Endothelial cell (in vitro differentiated cells): ENCODE measurements around the gene GSG1L. TPM values are rescaled to one million over a fixed set of nuclear protein-coding genes. Genes with fewer than 3 reads are reported as not detected.

ENCODE experiments used
- DNase-seq: peaks from one replicate; pipeline ENCODE4 v3.0.0; 2021; ENCODE audit warnings: low spot score
- H3K27ac Mint-ChIP-seq: one replicate; pipeline ENCODE4 v1.8.0; 2021; ENCODE audit warnings: mixed read lengths, inconsistent platforms; ENCODE audit not compliant: unreplicated experiment
- H3K27me3 Mint-ChIP-seq: one replicate; pipeline ENCODE4 v1.8.0; 2021; ENCODE audit warnings: mild to moderate bottlenecking, moderate library complexity, mixed read lengths, inconsistent platforms; ENCODE audit not compliant: unreplicated experiment
- H3K36me3 Mint-ChIP-seq: one replicate; pipeline ENCODE4 v1.8.0; 2021; ENCODE audit warnings: mild to moderate bottlenecking, low read depth, mixed read lengths, inconsistent platforms; ENCODE audit not compliant: unreplicated experiment
- H3K4me1 Mint-ChIP-seq: one replicate; pipeline ENCODE4 v1.8.0; 2021; ENCODE audit warnings: mild to moderate bottlenecking, mixed read lengths, inconsistent platforms; ENCODE audit not compliant: unreplicated experiment
- H3K4me3 Mint-ChIP-seq: one replicate; pipeline ENCODE4 v1.8.0; 2021; ENCODE audit warnings: mild to moderate bottlenecking, mixed read lengths, inconsistent platforms; ENCODE audit not compliant: unreplicated experiment
- H3K9me3 Mint-ChIP-seq: one replicate; pipeline ENCODE4 v1.8.0; 2021; ENCODE audit warnings: mixed read lengths, inconsistent platforms; ENCODE audit not compliant: unreplicated experiment
- total RNA-seq: library from RNA; stranded (reverse); fragmentation: NEBNext Ultra II Directional; extraction: Animal tissue kit (Norgen Biotek cat#: 25700); gene quantifications from one replicate; pipeline ENCODE4 v1.2.1, GENCODE V29; 2021; ENCODE audit not compliant: unreplicated experiment
- TF ChIP-seq, protein P1 (sequence below): fragments of 200-600 bp; sonication (generic); IDR thresholded peaks from one replicate; pipeline ENCODE4 v1.5.0; 2021; ENCODE audit warnings: antibody characterized with exemption; ENCODE audit not compliant: unreplicated experiment

The GSG1L gene
- total RNA-seq, 1 donor from 2014 or later: 0.38 TPM

DNA sequence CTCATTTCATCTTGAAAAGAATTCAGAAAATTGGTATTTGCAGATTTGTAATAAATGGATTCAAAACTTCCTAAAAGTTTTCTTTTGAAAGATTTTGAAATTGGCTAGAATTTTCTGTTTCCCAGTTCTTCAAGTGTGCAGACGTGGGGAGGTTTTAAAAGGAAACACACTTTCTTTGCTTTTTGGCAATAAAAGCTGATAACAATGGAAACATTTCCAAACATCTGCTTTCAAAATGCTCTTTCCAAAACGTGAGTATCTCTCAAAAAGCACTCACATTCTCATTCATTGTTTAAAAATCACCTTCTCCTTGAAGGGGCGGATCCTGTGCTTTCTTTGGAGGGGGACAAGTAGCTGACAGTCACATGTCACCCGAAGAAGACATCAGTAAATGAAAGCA lies 8.6 kb upstream of the GSG1L start:
- DNase-seq: no peak
- no peaks in the 10 kb centered on the region for H3K4me1 Mint-ChIP-seq
- H3K27me3 Mint-ChIP-seq: peaks cover 6% of the 10 kb centered on the region
- no peak overlapping the region for H3K27ac Mint-ChIP-seq
- H3K36me3 Mint-ChIP-seq: no peaks in the 10 kb centered on the region
- no peaks in the 10 kb centered on the region for H3K9me3 Mint-ChIP-seq
- TF ChIP-seq, protein P1, sequence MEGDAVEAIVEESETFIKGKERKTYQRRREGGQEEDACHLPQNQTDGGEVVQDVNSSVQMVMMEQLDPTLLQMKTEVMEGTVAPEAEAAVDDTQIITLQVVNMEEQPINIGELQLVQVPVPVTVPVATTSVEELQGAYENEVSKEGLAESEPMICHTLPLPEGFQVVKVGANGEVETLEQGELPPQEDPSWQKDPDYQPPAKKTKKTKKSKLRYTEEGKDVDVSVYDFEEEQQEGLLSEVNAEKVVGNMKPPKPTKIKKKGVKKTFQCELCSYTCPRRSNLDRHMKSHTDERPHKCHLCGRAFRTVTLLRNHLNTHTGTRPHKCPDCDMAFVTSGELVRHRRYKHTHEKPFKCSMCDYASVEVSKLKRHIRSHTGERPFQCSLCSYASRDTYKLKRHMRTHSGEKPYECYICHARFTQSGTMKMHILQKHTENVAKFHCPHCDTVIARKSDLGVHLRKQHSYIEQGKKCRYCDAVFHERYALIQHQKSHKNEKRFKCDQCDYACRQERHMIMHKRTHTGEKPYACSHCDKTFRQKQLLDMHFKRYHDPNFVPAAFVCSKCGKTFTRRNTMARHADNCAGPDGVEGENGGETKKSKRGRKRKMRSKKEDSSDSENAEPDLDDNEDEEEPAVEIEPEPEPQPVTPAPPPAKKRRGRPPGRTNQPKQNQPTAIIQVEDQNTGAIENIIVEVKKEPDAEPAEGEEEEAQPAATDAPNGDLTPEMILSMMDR: no peak
- no peak overlapping the region for H3K4me3 Mint-ChIP-seq

DNA sequence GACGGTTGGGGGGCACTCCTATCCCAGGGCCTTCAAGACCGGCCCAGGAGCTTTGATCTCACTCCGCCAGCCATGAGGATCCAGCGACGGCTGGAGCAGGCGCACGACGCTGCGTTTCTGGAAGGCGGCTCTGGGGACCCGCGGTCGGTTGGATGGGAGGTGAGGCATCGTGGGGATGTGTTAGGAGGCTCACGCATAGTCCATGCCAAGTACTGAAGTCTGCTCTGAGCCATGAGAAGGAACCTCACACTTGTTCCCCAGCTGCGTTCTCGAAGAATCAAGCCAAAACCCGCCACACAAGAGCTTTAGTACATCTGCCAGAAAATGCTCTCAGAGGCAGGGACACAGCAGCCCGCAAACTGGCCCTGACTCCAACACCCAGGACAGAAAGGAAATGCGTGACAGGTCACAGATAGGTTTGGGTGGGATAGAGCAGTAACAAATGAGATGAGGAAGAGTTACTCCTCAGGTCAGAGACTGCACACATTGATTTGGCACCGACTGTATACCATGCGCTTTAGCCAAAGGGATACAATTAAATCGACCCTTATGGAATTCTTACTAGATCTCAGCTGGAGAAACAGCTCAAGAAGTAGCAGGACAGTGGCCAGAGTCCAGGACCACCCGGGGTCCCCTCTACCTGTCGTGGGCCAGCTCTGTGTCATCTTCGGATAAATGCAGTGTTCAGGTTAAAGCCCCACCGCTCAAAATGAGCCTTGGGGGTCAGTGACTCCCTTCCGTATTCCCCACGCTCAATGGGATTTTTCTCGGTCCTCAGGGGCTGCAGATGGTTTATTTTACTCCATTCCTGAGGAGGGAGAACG lies 6.7 kb upstream of the GSG1L start:
- TF ChIP-seq, protein P1: no peak
- Mint-ChIP-seq H3K4me3 (no peak overlapping the region), H3K4me1 (no peaks in the 10 kb centered on the region), H3K36me3 (no peaks in the 10 kb centered on the region), H3K27ac (no peak overlapping the region), H3K9me3 (no peaks in the 10 kb centered on the region), H3K27me3 (peaks cover 6% of the 10 kb centered on the region)
- DNase-seq: no peak

DNA sequence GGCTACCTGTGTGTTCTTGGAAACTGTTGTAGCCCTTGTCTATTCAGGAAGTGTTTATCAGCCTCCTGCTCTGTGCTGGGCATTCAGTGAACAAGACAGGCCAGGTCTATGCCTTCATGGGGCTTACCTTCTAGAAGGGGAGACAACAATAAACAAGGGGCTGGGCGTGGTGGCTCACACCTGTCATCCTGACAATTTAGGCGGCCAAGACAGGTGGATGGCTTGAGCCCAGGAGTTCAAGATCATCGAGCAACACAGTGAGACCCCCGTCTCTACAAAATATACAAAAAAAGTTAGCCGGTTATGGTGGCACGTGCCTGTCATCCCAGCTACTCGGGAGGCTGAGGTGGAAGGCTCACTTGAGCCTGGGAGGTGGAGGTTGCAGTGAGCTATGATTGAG lies 5.5 kb upstream of the GSG1L start:
- Mint-ChIP-seq H3K4me1 (no peaks in the 10 kb centered on the region), H3K27me3 (peaks cover 16% of the 10 kb centered on the region), H3K4me3 (no peak overlapping the region), H3K27ac (no peak overlapping the region), H3K9me3 (no peaks in the 10 kb centered on the region), H3K36me3 (no peaks in the 10 kb centered on the region)
- no peak for DNase-seq
- TF ChIP-seq, protein P1: no peak

DNA sequence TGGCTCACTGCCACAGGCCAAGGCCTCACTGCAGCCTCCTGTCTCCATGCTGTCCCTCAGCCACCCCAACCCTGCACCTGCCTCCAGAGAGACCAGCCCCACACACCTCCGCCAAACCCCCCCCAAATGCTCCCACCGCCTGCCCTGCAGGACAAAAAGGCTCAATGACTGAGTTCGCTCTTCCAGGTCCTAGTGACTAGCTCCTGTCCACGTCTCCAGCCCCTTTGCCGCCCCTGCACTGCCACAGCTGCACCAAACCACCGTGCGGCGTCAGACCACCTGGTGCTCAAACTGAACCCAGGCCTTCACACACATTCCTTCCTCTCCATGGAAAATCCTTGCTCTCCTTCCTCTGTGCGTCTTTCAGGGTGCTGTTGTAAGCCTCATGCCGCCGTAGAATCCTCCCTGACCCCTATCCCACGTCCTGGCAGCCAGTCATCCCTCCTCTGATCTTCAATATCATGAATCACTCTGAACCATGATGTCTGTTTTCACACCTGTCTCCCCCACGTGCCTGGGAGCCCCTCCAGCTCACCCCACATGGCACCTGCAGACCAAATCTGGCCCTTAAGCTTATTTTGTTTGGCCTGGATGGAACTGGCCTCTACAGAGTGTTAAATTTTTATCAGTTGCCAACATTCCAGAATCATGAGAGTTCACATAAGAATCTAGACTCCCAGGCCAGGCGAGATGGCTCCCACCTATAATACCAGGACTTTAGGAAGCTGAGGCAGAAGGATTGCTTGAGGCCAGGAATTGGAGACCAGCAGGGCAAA lies 4.3 kb upstream of the GSG1L start:
- Mint-ChIP-seq H3K4me1 (no peaks in the 10 kb centered on the region), H3K36me3 (no peaks in the 10 kb centered on the region), H3K27ac (peak overlapping the region; percentile 20), H3K9me3 (no peaks in the 10 kb centered on the region), H3K27me3 (peaks cover 16% of the 10 kb centered on the region), H3K4me3 (no peak overlapping the region)
- no peak for DNase-seq
- TF ChIP-seq, protein P1: no peak
